NCI-H128 (cell line): Measurements from ENCODE around the gene HELZ.
"Not testable (repeated sequence)": the region's sequence is repeated elsewhere in the genome, so short reads cannot be mapped to it uniquely, and the experiment has no call there.

Experiments
- DNase-seq: peaks from one replicate; lab custom pipeline; 2025; ENCODE audit not compliant: unreplicated experiment; lab: John Stamatoyannopoulos, UW

Gene HELZ, protein sequence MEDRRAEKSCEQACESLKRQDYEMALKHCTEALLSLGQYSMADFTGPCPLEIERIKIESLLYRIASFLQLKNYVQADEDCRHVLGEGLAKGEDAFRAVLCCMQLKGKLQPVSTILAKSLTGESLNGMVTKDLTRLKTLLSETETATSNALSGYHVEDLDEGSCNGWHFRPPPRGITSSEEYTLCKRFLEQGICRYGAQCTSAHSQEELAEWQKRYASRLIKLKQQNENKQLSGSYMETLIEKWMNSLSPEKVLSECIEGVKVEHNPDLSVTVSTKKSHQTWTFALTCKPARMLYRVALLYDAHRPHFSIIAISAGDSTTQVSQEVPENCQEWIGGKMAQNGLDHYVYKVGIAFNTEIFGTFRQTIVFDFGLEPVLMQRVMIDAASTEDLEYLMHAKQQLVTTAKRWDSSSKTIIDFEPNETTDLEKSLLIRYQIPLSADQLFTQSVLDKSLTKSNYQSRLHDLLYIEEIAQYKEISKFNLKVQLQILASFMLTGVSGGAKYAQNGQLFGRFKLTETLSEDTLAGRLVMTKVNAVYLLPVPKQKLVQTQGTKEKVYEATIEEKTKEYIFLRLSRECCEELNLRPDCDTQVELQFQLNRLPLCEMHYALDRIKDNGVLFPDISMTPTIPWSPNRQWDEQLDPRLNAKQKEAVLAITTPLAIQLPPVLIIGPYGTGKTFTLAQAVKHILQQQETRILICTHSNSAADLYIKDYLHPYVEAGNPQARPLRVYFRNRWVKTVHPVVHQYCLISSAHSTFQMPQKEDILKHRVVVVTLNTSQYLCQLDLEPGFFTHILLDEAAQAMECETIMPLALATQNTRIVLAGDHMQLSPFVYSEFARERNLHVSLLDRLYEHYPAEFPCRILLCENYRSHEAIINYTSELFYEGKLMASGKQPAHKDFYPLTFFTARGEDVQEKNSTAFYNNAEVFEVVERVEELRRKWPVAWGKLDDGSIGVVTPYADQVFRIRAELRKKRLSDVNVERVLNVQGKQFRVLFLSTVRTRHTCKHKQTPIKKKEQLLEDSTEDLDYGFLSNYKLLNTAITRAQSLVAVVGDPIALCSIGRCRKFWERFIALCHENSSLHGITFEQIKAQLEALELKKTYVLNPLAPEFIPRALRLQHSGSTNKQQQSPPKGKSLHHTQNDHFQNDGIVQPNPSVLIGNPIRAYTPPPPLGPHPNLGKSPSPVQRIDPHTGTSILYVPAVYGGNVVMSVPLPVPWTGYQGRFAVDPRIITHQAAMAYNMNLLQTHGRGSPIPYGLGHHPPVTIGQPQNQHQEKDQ (N-terminal part only)

DNA sequence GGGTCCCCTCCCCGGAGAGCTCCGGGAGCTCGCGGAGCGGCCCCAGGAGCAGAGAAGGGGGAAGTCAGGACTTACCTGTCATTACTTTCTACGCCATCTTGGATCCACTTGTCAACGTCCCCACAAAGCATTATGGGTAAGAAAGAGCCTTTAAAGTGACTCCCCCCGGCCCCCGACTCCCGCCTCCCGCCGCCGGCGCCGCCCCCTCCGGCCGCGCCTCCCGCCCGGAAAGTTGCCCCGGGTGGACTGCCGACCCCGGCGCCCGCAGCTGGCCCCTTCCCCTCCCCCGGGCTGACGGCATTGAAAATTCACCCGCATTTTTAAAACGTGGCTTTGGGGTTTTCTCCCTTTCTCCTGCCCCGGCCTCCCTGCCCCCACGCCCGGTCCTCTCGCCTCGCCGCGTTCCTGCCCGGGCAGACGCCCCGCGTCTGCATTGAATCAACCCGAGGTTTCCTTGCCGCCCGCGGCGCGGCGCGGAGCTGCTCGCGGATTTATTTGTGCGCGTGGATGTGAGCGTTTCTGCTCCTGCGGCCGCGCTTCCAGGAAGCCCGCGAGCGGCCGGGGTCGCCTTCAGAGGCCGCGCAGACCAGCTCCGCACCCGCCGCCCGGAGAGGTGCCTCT lies at the start of gene HELZ:
Gene HELZ, minus strand, starts transcription at position 124 of the 621 bp plus-strand sequence. CDS start 26,392 bp downstream, outside the sequence.
- DNase-seq, result peak; percentile 6

DNA sequence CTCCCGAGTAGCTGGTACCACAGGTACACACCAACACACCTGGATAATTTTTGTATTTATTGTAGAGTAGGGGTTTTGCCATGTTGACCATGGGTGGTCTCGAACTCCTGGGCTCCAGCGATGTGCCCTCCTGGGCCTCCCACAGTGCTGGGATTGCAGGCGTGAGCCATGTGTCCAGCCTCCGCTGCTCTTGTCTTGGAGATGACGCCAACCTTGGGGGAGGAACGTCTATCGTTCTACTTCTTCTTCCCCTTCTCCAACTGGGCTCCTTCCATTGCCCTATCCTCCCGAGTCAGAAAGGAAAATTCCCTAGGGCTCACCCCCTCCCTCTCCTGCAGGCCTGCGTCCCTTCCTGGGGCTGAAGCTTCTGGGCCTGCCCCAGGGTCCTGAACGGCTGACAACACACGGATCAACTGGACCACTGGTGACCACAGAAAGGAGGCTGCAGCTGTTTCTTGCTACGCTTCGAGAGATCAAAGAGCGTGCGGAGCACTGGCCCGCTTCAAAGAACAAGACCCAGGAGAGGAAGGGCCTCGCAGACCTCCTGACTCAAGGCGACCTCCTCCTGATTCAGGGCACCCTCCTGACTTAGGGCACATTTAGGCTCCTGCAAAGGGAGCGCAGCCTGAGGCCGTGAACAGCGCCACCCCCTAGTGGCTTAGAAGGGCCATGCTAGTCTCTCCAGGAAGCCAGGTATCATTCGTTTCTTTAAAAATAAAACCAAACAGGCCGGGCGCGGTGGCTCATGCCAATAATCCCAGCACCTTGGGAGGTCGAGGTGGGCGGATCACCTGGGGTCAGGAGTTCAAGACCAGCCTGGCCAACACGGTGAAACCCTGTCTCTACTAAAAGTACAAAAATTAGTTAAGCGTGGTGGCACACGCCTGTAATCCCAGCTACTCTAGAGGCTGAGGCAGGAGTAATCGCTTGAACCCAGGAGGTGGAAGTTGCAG lies 48.5 kb upstream of the HELZ start:
- DNase-seq, result no peak

DNA sequence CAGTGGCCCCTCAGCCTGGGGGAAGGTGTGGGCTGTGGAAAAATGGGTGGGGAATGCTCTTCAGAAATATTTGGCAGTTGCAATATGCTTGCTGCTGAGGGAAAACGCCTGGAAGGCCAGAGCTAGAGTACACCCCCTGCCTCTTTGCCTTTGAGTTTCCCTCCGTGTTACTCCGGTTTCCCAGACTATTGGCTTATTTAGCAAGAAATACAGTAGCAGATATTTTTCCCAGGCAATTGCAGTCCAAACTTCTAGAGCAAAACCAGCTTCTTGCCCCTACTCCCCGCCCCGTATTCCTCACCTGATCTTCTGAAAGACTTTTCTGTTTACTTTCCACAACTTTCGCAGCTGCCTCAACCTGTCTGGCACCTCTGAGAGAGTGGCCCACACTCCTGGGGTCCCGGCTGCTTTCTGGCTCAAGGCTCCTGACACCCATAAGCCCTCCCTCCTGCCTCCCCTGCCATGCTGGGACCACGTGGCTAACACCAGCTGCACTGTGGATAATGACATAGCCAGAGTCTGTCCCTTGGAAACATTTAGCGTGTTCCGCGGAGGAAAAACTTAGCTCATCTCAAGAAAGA lies 45.8 kb upstream of the HELZ start:
- no peak for DNase-seq

DNA sequence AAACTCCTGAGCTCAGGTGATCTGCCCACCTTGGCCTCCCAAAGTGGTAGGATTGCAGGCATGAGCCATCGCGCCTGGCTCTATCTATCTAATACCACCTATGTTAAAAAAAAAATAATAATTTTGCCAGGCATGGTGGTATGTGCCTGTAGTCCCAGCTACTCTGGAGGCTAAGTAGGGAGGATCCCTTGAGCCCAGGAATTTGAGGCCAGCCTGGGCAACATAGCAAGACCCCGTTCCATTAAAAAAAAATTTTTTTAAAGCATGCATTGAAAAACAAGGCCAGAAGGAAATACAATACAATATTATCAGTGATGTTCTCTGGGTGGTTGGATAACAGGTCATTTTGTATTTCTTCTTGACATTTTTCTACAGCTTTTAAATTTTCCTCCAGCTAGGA lies 45.2 kb upstream of the HELZ start:
- no peak for DNase-seq

DNA sequence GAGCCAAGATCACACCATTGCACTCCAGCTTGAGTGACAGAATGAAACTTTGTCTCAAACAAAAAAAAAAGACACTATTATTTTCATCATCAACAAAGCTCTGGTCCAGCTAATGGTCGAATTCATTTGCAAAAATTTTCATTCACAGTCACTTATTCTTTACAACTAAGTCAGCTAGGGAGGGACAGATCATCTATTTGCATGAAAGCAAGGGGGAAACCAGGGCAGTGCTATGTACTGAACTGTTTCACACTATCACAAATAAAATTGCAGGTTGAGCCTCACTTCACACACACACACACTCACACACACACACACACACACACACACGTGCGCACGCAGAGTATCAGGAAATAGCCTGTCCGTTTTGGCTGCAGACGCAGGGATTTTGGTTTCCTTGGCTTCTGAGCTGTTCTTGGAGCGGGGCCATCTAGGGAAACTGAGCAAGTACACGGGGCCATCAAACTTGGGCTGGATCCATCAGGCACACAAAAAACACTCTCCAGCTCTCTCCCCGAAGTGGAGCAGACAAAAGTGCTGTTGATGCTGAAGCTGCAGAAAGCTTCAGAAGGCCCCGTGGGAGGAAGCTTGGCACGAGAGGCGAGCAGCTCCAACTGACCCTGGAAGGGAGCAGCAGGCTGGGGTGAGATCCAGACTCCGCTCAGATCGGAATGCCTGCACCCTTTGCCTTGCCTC lies 44.3 kb upstream of the HELZ start:
- DNase-seq, result no peak

DNA sequence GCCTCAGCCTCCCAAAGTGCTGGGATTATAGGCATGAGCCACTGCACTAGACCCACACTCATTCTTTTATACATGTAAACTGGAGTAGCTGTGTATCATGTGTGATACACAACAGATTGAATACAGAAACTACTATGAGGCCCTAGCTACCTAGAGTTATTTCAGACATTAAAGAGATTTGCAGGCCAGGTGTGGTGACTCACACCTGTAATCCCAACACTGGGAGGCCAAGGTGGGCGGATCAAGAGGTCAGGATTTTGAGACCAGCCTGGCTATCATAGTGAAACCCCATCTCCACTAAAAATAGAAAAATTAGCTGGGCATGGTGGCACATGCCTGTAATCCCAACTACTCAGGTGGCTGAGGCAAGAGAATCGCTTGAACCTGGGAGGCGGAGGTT lies 41.8 kb upstream of the HELZ start:
- not testable (repeated sequence) for DNase-seq

DNA sequence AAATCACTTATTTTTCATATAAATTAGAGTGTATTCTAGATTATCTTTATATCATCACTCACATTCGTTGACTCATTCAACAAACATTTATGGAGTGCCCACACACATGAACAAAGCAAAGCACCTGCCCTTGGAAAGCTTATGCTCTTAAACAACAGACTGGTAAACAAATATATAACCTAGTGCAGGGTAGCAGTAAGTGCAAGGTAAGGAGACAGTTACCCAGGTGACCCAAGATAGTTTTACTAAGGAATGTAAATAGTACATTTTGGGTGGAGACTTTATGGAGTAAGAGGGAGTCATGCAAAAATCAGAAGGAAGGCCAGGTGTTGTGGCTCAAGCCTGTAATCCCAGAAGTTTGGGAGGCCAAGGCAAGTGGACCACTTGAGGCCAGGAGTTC lies 40.4 kb upstream of the HELZ start:
- DNase-seq, result no peak

DNA sequence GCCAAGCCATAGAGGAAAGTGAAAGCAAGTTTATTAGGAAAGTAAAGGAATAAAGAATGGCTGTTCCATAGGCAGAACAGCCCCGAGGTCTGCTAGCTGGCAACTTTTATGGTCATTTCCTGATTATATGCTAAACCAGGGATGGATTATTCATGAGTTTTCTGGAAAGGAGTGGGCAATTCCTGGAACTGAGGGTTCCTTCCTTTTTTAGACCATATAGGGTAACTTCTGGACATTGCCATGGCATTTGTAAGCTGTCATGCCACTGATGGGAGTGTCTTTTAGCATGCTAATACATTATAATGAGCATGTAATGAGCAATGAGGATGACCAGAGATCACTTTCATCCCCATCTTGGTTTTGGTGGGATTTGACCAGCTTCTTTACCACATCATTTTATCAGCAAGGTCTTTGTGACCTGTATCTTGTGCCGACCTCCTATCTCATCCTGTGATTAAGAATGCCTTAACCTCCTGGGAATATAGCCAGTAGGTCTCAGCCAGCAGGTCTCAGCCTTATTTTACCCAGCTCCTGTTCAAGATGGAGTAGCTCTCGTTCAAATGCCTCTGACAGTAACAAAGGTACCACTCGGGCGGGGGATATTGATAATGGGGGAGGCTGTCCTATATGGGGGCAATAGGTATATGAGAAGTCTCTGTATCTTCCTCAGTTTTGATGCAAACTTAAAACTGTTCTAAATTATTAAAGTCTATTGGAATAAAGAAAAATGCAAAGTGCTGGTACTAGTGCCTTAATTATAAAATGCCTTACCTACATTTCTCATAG lies 38.9 kb upstream of the HELZ start:
- no peak for DNase-seq

DNA sequence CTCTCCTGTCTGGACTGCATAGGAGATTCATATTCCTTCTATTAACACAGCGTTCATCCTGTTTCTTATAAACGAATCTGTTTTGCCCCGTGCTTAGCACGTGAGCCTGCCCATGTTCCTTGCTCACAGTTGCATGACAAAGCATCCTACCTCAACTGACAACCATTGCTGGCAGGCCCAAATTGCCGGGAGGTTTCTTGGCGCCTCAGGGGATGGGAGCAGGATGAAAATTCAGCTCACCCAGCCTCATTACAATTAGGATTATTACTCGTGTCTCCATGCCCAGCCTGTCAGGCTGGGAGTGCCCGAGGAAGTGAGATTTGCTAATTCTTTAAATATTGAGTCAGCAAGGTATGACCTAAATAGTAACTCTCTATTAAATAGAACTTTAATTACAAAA lies 36.7 kb upstream of the HELZ start:
- DNase-seq, result no peak

DNA sequence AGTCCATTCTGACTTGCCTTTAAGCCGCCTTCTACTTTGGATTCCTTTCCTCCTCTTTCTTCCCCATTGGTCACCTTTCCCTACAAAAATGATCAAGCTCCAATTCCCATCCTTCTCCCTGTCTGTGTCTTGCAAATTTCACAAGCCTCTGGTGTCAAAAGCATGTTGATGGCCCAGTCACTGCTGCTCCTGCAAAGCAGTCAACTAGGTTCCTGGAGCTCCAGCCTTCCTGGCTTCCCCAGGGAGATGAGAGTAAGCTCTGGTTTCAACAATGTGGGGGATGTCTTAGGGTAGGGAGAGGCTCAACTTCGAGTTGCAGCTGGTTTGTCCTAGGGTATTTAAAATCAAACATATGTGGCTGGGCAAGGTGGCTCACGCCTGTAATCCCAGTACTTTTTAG lies 36.1 kb upstream of the HELZ start:
- no peak for DNase-seq

DNA sequence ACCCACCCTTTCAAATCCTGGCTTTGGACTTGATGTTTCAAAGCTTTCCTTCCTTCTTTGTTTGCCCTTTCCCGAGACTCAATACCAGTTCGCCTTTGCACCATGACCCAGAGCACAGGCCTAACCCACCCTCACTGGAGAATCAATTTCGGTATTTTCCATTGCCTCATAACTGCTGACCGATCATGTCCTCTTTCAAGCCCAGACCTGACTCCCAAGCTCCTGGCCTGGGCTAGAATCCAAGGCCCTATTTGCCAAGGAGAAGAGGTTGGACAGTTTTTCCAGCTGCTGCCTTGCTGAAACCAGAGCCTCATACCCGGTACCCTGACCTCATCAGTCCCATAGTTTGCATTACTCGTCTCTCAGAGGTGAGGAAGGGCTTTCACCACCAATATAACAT lies 35.3 kb upstream of the HELZ start:
- no peak for DNase-seq

DNA sequence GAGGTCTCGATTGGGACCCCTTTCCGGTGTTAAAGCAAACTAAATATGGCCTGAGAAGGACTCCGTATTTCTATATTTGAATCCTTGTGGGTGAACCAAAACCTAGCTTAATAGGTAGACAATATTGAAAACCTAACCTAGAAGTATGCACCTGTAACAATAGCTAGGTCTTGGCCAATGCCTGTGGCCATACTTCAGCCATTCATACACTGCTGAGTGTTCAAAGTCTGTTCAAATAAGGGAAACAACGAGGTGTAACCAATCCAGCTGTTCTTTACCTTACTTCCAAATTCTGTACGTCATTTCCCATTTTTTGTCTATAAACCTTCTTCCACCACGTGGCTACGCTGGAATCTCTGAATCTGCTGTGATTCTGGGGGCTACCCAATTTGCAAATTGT lies 34.1 kb upstream of the HELZ start:
- DNase-seq, result no peak

DNA sequence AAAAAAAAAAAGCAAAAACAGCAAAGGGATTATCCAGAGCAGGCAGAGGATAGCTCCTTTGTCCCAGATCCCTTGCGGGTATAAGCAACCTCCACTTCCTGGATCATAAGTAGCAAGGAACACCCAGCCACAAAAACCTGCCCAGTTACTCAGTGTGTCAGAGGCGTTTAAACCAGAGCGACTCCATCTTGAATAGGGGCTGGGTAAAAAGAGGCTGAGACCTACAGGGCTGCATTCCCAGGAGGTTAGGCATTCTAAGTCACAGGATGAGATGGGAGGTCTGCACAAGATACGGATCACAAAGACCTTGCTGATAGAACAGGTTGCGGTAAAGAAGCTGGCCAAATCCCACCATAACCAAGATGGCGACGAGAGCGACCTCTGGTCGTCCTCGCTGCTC lies 33.4 kb upstream of the HELZ start:
- no peak for DNase-seq

DNA sequence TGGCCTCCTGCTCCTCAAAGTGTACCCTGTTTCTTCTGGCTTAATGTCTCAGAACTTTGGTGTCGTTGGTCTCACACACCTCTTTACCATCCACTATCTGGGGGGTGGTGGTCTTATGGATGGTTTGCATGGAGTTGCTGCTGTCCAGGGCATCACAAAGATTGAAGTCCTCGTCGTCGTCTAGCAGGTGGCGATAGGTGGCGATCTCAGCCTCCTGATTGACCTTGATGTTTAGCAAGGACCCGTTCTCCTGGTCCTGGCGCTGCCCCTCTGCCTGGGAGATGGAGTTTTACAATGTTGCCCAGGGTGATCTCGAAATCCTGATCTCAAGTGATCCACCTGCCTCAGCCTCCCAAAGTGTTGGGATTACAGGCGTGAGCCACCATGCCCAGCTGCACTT lies 31.1 kb upstream of the HELZ start:
- no peak for DNase-seq

DNA sequence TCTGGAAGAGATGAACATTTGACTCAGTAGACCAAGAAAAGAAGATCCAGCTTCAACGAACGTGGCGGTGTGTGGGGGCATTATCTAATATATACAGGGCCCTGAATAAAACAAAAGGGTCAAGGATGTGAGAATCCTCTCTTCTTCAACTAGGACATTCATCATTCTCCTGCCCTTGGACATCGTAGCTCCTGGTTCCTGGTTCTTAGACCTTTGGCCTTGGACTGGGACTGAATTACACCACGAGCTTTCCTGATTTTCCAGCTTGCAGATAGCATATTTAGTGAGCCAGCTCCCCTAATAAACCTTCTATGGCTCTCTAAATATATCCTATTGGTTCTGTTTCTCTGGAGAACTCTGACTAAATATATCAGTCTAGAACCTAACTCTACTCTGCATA lies 29.5 kb upstream of the HELZ start:
- no peak for DNase-seq

DNA sequence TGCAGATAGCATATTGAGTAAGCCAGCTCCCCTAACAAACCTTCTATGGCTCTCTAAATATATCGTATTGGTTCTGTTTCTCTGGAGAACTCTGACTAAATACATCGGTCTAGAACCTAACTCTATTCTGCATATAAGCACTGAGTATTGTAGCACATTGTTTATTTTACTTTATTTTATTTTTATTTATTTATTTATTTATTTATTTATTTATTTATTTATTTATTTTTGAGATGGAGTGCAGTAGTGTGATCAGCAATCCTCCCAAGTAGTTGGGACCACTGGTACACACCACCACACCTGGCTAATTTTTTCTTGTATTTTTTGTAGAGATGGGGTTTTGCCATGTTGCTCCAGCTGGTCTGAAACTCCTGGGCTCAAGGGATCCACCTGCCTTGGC lies 28.9 kb upstream of the HELZ start:
- no peak for DNase-seq

DNA sequence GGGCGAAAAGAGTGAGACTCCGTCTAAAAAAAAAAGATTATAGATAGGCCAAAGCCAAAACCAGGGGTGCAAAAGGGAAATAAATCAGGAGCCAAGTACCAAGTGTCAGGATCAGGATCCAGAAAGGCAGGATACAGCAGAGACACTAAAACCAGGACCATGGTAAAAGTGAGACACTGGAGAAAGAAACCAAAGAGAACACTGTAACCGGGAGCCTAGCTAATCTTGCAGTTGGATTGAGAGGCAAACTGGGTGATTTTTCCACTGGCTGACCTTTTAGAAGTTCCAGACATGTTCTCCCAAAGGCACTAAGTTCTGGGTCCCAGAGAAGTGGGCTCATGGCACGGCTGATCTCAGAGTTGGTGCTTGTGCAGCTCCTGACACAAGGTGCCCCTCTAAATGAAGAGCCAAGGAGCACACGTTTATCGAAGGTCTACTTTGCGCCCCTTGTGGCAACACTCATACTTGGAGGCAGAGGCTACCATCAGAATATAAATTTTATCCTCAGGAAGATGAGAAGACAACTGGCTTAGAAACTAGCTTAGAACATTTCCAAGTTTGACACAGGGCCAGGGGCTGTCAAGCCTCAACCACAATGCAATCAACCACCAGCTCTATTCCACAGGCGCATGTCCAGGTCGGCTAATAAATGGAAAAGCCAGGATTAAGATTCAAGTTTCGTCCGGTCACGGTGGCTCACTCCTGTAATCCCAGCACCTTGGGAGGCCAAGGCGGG lies 27.5 kb upstream of the HELZ start:
- DNase-seq, result no peak
